GM18873 (cell line): ENCODE results near the gene LTBP2.
A peak's percentile ranks its signal among the peaks of the same experiment; 100 is the strongest.

Experiments
- ATAC-seq: cut with Tn5 transposase; IDR thresholded peaks from one replicate; pipeline ENCODE4 v1.9.1; 2021; ENCODE audit warnings: mild to moderate bottlenecking, moderate library complexity, moderate number of reproducible peaks; ENCODE audit not compliant: unreplicated experiment, low FRiP score

The LTBP2 gene

DNA sequence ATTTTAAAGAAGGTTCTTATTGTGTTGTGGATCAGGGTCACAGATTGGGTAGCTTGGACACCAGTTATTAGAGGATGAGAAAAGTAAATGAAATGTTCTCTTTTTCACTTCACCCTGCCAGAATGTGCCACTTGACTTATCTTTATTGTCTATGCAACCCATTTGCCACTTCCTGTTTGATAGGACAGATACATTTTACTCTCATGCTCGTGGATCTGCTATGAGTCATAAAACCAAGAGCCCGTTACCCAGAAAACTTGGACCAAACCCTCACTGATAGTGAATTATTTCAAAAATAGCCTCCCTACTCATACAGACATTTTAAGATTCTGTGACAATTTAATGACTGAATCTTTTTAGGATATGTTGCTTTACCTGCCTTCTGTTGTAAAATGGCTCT lies 116.7 kb downstream of the LTBP2 start:
- no peak for ATAC-seq

GRCh38 chr14:74493343-74494261 lies 118.4 kb downstream of the LTBP2 start, which contains the start of gene ISCA2:
ISCA2 (plus strand) TSS chr14:74493765; CDS start chr14:74493775, 10 bp downstream.
- peak; percentile 92 for ATAC-seq

- no peak for ATAC-seq
Measured at GRCh38 chr14:74492776-74493342, 119.2 kb downstream of the LTBP2 start, which contains the start of gene NPC2. NPC2 (minus strand) TSS chr14:74493305; CDS start chr14:74493274, 31 bp downstream.

GRCh38 chr14:74491956-74492775 lies 119.9 kb downstream of the LTBP2 start:
- ATAC-seq = no peak

GRCh38 chr14:74490486-74490885 lies 121.6 kb downstream of the LTBP2 start:
- ATAC-seq = no peak

- ATAC-seq = no peak
Measured at GRCh38 chr14:74488786-74489397, 123.1 kb downstream of the LTBP2 start.

DNA sequence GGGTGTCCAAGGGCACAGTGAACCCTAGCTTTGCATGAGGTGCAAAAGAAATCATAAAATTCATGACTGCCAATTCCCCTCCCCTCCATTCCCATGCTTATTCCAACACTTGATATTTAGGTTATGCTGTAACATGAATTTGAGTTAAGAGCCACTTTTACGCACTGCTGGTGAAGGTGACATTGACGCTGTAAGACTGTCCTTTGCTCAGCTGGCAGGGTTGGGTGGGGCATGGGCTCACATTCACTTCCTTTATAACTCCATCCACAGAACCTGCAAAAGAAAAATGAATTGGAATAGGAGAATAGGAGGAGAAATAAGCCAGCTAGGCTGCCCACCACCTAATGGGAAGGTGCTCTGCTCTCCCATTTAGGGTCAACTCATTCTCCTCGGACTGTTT lies 125.9 kb downstream of the LTBP2 start:
- ATAC-seq = no peak

DNA sequence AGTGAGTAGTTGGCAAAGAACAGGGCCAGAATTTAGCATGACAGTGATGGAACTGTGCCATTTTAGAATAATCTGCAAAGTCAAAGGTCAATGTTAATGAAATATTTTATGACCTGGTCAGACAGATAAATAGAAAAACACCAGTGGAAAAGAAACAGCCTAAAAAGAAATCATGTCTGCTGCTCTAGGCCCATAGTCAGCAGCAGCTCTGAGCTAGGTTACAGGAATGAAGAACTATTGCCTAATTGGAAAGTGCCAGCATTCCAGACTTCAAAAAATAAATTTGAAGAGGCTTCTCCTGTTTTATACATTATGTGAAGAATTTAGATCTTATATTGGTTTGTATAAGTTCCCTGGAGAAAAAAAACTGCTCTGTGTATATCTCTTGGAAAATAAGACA lies 128.7 kb downstream of the LTBP2 start:
- ATAC-seq = no peak

DNA sequence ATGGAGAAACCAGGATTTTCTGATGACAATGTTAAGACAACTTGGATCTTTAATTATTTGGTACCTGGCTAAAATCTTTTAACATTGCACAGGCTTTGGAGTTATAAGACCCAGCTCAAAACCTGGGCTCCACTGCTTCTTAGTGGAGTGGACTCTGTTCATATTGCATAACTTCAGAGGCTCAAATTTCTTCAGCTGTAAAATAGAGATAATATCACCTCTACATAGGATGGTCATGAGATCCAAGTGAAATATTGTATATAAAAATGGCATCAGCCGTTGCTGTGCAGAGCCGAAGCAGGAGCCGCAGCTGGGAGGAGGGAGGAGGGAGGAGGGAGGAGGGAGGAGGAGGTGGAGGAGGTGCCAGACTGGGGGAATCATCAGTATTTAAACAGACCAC lies 129.5 kb downstream of the LTBP2 start:
- ATAC-seq = no peak

DNA sequence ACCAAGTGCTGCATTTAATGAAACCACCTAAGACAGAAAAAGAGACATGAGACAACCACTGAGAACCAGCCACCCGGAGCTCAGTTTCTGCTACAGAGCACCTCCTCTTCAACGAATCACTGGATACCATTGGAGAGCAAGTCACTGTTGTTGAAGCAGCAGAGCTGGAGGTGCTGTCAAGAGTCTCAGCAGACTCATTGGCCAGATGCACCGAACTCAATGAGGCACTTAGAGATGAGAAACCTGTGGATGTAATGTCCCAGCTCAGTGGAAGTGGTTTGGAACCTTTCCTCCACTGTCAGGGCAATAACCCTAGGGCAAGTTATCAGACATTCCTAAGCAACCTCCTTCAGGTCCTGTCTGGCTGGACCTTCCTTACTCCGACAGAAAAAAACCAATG lies 132.0 kb downstream of the LTBP2 start:
- ATAC-seq = no peak

DNA sequence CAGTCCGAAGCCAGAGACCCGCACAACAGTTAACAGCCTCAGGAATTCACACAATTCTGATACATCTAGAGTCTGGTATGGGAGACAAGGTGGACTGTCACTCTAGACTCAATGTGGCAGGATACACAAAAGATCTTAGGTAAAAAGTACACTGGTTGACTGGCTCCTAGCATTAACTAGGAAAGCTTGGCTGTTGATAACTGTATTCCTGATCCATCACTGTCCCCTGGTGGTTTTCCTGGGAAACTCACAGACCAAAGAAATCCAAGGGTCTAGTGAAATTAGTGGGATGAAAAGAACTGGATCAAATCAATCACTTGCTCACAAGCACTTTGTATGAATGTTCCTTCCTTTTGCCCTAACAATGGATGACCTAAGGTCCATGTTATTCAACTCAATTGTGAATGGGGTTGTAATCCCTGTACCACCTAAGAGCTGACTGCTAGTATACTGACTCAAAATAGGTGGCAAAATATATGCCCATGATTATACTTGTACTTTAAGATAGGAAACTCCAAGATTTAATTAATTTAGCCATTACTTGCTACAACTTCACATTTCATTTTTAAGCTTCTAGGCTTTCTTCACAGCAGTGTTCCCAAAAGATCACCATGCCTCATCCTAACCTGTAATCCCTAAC lies 132.9 kb downstream of the LTBP2 start:
- ATAC-seq = no peak

DNA sequence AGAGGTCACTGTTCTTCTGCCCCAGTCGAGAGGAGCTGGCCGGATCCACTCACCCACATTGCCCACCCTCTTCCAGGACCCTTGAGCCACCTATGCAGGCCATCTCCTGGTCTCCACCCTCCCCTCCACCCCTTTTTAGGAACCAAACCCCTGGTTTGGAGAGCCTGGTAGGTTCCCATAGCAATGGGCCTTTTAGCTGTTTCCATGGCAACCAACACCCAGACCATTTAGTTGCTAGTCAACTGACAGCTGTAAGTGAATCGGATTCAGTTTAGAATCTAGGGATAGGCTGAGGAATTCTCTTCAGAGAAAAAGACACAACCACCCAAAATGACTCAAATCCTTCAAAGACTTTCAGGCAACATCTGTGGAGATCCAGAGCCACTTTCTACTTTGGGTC lies 135.4 kb downstream of the LTBP2 start:
- ATAC-seq = no peak

GRCh38 chr14:74476107-74476506 lies 135.9 kb downstream of the LTBP2 start:
- ATAC-seq = no peak

GRCh38 chr14:74475678-74476077 lies 136.4 kb downstream of the LTBP2 start:
- no peak for ATAC-seq

GRCh38 chr14:74474376-74474775 lies 137.7 kb downstream of the LTBP2 start:
- no peak for ATAC-seq

DNA sequence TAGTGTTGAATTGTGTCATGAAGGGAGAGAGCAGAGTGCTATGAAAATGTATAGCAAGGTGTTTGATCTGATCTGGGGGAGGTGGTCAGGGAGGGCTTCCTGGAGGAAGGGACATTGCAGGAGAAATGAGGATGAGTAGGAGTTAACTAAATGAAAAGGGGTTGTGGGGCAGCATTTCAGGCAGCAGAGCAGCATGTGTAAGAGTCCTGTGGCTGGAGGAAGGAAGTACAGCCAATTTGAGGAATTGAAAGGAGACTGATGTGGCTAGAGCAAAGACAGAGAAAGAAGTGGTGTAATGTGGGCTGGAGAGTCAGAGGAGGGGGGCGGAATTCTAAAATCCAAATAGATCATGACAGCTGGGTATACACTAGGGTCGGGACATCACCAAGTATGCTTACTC lies 139.4 kb downstream of the LTBP2 start:
- ATAC-seq = no peak

GRCh38 chr14:74469548-74470518 lies 142.2 kb downstream of the LTBP2 start:
- no peak for ATAC-seq

DNA sequence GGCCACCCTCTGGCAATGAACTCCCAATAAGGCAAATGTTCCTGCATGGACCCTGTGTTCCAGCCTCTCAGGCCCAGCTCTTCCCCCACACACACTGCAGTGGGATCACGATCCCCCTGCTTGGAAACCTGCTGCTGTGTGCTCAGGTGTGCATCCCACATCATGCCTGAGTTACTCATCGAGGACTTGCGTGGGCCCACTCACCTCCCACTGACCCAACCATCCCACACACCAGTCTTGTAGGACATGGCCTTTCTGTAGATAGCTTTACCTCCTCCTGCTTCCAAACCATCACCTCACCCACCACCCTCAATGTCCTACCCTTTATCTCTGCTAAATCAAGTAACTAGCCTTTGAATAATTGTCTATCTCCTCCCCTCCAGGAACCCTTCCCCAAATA lies 143.5 kb downstream of the LTBP2 start:
- ATAC-seq = no peak

GRCh38 chr14:74465335-74465734 lies 146.7 kb downstream of the LTBP2 start:
- no peak for ATAC-seq
